Cerebellar cortex (tissue), 1 donor: ENCODE measurements around the gene NLK.

Source experiments
- DNase-seq: peaks from one replicate; pipeline ENCODE4 v3.0.0-alpha.2; 2015; ENCODE audit warnings: low spot score

Gene NLK

DNA sequence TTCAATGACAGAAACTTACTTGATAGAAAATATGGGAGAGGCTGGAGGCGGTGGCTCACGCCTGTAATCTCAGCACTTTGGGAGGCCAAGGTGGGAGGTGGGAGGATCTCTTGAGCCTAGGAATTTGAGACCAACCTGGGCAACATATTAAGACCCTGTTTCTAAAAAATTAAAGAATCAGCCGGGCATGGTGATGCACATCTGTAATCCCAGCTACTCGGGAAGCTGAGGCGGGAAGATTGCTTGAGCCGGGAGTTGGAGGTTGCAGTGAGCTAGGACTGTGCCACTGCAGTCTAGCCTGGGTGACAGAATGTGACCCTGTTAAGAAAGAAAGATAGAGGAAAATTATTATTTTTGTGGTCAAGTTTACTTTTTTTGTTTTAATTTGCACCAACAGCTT is 2.1 kb upstream of the NLK start:
- DNase-seq: no peak

- DNase-seq: peak; percentile 100
Measured at GRCh38 chr17:28041068-28041843, 1.2 kb upstream of the NLK start.

DNA sequence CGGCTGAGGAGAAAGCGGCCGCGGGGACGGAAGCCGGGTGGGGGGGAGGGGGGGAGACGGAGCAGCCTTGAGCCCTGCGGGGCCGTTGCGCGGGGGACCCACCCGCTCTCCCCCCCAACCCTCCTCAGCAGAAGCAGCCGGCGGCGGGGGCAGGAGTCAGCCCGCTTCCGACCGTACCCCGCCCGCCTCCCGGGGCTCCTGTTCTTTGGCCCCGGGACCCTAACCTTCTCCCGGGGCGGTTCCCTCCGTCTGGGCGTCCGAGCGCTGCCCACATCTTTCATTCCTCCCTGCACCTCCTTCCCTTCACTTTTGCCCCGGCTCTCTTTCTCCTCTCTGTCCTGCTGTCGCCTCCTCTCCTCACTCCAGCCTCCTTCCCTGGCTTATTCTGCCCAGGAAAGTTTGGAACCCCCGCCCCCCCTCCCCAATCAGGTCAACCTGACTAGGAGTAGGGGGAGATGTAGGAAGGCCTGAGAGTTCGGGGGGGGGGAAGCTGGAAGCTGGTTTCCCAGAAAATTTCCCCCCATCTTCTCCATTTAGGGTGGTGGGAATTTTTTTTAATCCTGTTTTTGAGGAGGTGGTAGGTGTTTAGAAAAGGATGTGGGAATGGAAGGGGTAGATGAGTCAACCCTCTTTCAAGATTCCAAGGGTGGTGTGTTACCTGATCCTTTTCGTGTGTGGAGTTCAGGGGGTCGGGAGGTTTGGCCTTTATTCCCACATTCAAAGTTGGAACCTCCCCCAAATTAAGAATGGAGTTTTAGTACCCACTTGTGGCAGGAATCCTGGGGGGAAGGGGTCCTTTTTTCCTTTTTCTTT is 427 bp upstream of the NLK start:
- DNase-seq: no peak

- DNase-seq: no peak
Measured at GRCh38 chr17:28042721-28043291, 329 bp downstream of the NLK start.

DNA sequence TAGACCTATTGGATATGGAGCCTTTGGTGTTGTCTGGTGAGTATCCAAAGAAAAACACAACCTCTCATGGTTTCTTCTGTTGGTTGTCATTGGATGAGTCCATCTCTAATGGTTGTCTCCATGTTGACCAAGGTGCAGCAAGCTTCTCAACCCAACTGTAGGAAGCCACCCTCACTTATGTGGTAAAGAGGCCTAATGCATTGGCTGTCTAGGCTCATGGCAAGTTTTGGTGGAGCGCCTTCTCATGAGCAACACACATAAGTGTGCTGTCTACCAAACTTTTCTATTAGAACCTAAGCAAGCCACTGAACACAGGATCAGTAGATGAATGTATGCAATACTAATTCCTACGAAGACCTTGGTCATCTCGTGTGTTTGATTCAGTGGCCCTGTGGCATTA is 819 bp downstream of the NLK start:
- no peak for DNase-seq

DNA sequence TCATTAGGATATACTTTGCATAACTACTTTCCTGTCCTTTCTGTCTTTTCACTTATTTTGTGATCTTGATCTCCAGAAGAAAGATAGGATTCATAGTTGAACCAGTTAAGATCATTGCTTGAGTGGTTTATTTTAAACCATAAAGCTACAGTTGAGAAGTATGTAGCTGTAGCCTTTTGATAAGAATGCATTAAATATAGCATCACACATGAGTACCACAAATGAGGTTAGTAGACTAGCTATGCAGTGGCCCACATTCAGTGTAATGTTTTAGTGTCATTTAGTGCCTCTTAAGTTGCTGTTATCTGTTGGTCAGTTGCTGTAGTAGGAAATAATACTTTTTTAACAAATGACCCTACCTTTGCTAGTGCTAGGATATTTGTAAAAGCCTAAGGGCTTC is 1.3 kb downstream of the NLK start:
- no peak for DNase-seq

DNA sequence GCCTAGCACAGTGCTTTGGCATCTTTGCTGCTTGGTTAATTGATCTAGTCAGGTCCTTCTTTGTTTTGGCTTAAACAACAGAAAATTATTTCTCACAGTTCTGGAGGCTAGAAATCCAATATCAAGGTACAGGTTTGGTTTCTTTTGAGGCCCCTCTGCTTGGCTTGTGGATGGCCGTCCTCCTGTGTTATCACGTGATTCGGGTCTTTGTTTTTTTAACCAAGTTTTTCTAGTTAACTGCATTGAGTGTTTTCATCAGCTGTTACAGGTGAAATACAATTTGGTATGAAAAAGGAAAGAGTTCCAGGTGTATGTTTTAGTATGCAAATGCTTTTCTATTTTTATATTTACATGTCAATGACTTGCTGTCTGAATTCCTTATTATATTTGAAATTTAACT is 2.8 kb downstream of the NLK start:
- DNase-seq: no peak

DNA sequence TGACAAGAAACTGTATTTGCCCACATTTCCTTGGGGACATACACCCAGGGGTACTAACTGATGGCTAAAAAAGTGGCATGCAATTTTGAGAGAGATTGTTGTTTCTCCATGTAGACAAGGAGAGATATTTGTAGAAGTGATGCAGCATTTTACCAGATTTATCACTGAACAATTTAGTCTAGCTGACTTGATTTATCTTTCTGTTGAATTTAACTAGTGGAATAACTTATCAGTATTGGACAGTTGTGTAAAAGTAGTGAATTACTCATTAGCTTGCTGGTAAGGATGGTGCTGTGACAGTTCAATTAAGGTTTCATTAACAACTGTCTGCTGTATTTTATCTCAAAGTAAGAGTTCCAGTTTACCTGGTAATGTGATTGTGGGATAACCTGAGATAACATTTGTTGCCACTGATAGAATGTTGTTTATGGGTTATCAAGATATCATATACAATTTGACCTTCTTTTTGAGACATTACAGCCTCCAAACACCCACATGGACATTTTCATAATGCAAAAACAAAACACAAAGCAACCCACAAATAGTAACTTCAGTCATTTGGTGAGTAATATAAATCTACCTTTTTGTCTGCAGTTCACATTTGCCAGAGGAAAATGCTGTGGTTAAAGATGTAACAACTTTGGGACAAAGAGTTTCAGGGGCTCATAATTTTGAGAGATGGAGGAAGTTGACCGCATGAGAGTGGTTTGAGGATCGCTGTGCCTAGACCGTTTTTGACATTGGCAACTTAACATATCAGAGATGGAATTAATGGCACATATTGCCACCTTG is 3.8 kb downstream of the NLK start:
- DNase-seq: no peak

DNA sequence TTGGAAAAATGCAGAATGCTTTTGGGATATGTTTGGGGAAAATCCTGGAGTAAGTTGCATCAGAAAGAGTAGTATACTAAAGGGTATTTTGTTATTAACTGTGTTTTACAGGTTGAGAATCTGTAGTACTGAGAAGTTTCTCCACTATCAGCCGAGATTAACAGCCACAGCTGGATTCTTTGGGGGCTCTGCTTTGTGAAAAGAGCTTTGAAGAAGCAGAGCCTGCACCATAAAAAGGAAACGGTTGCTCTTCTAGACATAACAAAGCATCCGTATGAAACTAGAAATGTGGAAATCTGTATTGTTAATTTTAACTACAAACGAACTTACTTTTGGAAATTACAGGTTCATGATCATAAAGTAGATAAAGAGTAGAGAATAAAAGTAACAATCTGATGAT is 5.3 kb downstream of the NLK start:
- DNase-seq: no peak

- DNase-seq: no peak
Measured at GRCh38 chr17:28049071-28049470, 6.6 kb downstream of the NLK start.

GRCh38 chr17:28053044-28053670 is 10.7 kb downstream of the NLK start:
- DNase-seq: no peak

- no peak for DNase-seq
Measured at GRCh38 chr17:28053725-28054124, 11.2 kb downstream of the NLK start.

- no peak for DNase-seq
Measured at GRCh38 chr17:28055546-28056275, 13.2 kb downstream of the NLK start.

GRCh38 chr17:28056276-28056620 is 13.8 kb downstream of the NLK start:
- DNase-seq: no peak

GRCh38 chr17:28057731-28058246 is 15.3 kb downstream of the NLK start:
- no peak for DNase-seq

DNA sequence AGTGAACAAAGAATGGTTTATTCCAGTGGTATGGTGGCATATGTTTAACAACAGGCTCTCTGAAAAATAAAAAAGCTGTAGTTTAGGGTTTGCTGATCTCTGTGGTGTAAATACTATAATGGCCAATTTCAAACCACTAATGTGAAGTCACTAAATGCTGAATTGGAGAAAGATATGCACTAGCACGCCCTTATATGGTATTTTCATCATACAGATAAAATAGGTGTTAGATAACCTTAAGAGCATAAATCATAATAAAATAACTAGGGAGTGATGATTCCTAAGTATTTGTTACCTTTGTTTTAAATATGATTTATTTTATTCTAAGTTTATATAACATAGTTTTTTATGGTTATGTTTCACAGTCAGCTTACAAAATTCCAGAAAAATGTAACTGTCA is 17.2 kb downstream of the NLK start:
- no peak for DNase-seq

- DNase-seq: no peak
Measured at GRCh38 chr17:28065706-28066105, 23.2 kb downstream of the NLK start.

DNA sequence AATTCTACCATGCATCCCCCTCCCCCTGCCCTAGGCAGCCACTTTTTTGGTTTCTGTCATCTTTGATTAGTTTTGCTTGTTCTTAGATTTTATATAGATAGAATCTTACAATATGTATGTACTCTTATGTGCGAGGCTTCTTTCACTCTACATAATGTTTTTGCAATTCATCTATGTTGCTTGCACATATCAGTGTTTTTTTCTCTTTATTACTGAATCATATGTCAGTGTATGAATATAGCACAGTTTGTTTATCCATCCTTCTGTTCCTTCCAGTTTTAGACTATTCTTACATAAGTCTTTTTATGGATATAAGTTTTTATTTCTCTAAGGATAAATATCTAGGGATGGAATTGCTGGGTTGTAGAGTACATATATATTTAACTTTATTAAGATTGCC is 26.6 kb downstream of the NLK start:
- no peak for DNase-seq

DNA sequence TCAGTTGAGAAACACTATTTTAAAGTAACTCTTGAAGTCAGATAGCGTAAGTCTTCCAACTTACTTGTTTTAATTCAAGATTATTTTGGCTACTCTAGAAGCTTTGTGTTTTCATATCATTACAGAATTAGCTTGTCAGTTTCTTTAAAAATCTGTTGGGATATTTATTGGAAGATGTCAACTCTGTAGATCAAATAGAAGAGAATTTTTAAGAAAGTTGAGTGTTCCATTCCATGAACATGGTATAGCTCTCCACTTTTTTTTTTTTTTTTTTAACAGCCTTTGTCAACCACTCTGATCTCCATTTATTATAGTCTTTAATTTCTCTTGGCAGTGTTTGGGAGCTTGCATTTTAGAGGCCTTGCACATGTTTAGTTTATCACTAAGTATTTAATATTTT is 28.7 kb downstream of the NLK start:
- no peak for DNase-seq

DNA sequence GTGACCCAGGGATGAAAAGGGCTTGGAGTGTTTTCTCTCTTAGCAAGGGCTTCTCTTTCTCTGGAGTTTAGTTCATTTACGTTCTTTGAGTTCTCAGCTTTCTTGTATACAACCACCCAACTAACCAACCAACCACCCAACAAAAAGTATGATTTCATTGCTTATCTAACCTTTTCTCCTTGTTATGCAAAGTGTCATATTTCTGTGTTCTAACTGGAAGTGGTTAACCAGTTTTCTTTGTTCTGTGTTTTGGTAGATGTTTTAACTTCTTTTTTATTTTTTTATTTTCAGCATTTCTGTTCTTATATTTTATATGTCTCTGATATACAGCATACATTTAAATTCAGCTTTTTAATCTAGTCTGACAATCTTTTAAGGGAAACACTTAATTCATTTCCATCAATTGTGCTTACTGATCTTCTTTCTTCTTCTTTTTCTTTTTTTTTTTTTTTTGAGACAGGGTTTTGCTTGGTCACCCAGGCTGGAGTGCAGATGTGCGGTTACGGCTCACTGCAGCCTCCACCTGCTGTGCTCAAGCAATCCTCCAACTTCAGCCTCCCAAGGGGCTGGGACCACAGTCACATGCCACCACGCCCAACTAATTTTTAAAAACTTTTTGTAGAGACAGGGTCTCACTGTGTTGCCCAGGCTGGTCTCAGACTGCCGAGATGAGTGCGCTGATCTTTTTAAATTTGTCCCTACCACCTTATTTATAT is 29.6 kb downstream of the NLK start:
- no peak for DNase-seq
